K562 (cell line): ENCODE measurements around the gene RUNDC3A. TPM values are rescaled to one million over a fixed set of nuclear protein-coding genes. Genes with fewer than 3 reads are reported as not detected.

ENCODE experiments used
- ATAC-seq: fragments of 200-7000 bp; cut with Tn5 transposase; 3 replicates; pipeline ENCODE4 v1.9.1; 2020; ENCODE audit warnings: moderate library complexity
- BruUV-seq: library from RNA; stranded (reverse); fragments of 400-500 nt; replicated peaks from 2 replicates; lab custom pipeline; 2021; lab: Mats Ljungman, UMichigan
- CTCF ChIA-PET: fragments of 300-600 bp; formaldehyde crosslinking; extraction: SDS; loops from one replicate; lab custom pipeline; 2021; ENCODE audit warnings: low intra/inter-chr PET ratio; lab: Yijun Ruan, JAX
- POLR2A ChIA-PET: fragments of 300-600, 350-650 bp; sonication (Branson Sonifier 250); formaldehyde crosslinking; extraction: SDS; loops from one replicate; lab custom pipeline; 2021; ENCODE audit warnings: antibody characterized with exemption, inconsistent platforms; lab: Yijun Ruan, JAX
- DNase-seq, 4 experiments: peaks; one replicate each; pipeline versions ENCODE4 v3.0.0 to v3.0.0-alpha.2; 2011 to 2018; ENCODE audit warnings: low spot score in 3 of 4, mixed read lengths in 3 of 4; ENCODE audit errors: extremely low read depth in 1 of 4
- FAIRE-seq: peaks from 2 replicates; lab custom pipeline; 2011; peaks lifted over from hg19 to GRCh38; lab: Jason Lieb, UNC
- H2AFZ ChIP-seq: 2 replicates; pipeline ENCODE4 v1.6.0; 2011; ENCODE audit warnings: low read depth, low read length, control low read depth, inconsistent platforms
- H3K27ac ChIP-seq: fragments of 200-600 bp; 3 replicates; pipeline ENCODE4 v1.8.0; 2011; ENCODE audit warnings: low read depth, mild to moderate bottlenecking, control low read depth, inconsistent platforms, low read length, moderate library complexity, mixed read lengths; ENCODE audit errors: extremely low read depth
- H3K27me3 ChIP-seq, 2 experiments: fragments of 300-600 bp in 1 of 2; 2 replicates in 1 of 2; 3 replicates in 1 of 2; pipeline versions ENCODE4 v1.6.0 to v1.8.0; 2011; ENCODE audit warnings: inconsistent platforms in 2 of 2, low read length in 2 of 2, mild to moderate bottlenecking in 1 of 2, mixed read lengths in 1 of 2, moderate library complexity in 1 of 2; ENCODE audit not compliant: control insufficient read depth in 2 of 2, insufficient read depth in 2 of 2
- H3K36me3 ChIP-seq: fragments of 300-600 bp; 3 replicates; pipeline ENCODE4 v1.8.0; 2011; ENCODE audit warnings: mild to moderate bottlenecking, low read length, inconsistent platforms; ENCODE audit not compliant: control insufficient read depth, insufficient read depth
- H3K4me1 ChIP-seq, 2 experiments: fragments of 200-600 bp in 1 of 2; replicated peaks in 1 of 2; 2 replicates in 1 of 2; 3 replicates in 1 of 2; pipeline versions ENCODE4 v1.5.1 to v1.8.0; 2011; ENCODE audit warnings: inconsistent platforms in 2 of 2, low read length in 2 of 2, mild to moderate bottlenecking in 1 of 2, mixed read lengths in 1 of 2, moderate library complexity in 1 of 2; ENCODE audit not compliant: control insufficient read depth in 2 of 2, insufficient read depth in 2 of 2
- H3K4me2 ChIP-seq: 2 replicates; pipeline ENCODE4 v1.6.1; 2011; ENCODE audit warnings: low read length, control low read depth, inconsistent platforms, mixed read lengths; ENCODE audit not compliant: insufficient read depth
- H3K4me3 ChIP-seq: fragments of 200-600 bp; sonication (generic), shearing (Covaris generic); 2 replicates; pipeline ENCODE4 v1.5.1; 2016; ENCODE audit warnings: control low read depth, inconsistent platforms
- H3K79me2 ChIP-seq: fragments of 200-600 bp; 3 replicates; pipeline ENCODE4 v1.8.0; 2011; ENCODE audit warnings: low read length, inconsistent platforms; ENCODE audit not compliant: control insufficient read depth, insufficient read depth
- H3K9ac ChIP-seq, 2 experiments: 2 replicates each; pipeline versions ENCODE4 v1.6.0 to v1.6.1; 2011; ENCODE audit warnings: low read depth in 2 of 2, low read length in 2 of 2, control low read depth in 1 of 2, inconsistent platforms in 1 of 2, mild to moderate bottlenecking in 1 of 2, mixed read lengths in 1 of 2; ENCODE audit not compliant: insufficient read depth in 1 of 2
- H3K9me1 ChIP-seq: one replicate; pipeline ENCODE4 v1.6.0; 2011; ENCODE audit warnings: inconsistent platforms, mild to moderate bottlenecking, low read length, moderate library complexity; ENCODE audit not compliant: control insufficient read depth, insufficient read depth
- H3K9me3 ChIP-seq: replicated peaks from 2 replicates; pipeline ENCODE4 v1.5.1; 2011; ENCODE audit warnings: low read depth, low read length, inconsistent platforms; ENCODE audit not compliant: control insufficient read depth, insufficient read depth
- H4K20me1 ChIP-seq: replicated peaks from 2 replicates; pipeline ENCODE4 v1.6.1; 2011; ENCODE audit warnings: low read length, inconsistent platforms, mixed read lengths; ENCODE audit not compliant: control insufficient read depth, insufficient read depth
- ADNP ChIP-seq: fragments of 200-800 bp; sonication (Bioruptor generic); IDR thresholded peaks from 2 replicates; pipeline ENCODE4 v1.6.1; 2016; ENCODE audit warnings: missing genetic modification characterization, missing compliant biosample characterization
- BCOR ChIP-seq: fragments of 450-650 bp; IDR thresholded peaks from 2 replicates; pipeline ENCODE4 v1.6.1; 2016
- CBFA2T3 ChIP-seq: fragments of 450-650 bp; IDR thresholded peaks from 2 replicates; pipeline ENCODE4 v1.6.1; 2017
- ERF ChIP-seq: fragments of 450-650 bp; formaldehyde crosslinking; IDR thresholded peaks from 2 replicates; pipeline ENCODE4 v1.4.0; 2020; ENCODE audit warnings: mild to moderate bottlenecking, mixed read lengths
- NR4A1 ChIP-seq, 2 experiments: fragments of 250-450 bp in 1 of 2; fragments of 450-650 bp in 1 of 2; sonication (Bioruptor Pico) in 1 of 2; IDR thresholded peaks; 2 replicates each; pipeline versions ENCODE4 v1.4.0 to v1.6.1; 2016 to 2020; ENCODE audit warnings: mild to moderate bottlenecking in 2 of 2, missing compliant biosample characterization in 1 of 2, missing genetic modification characterization in 1 of 2, moderate library complexity in 1 of 2
- PPARD ChIP-seq: fragments of 250-450 bp; sonication (Bioruptor Pico); IDR thresholded peaks from 2 replicates; pipeline ENCODE4 v1.8.0; 2022; ENCODE audit warnings: inconsistent platforms, mild to moderate bottlenecking, moderate library complexity
- RBM25 ChIP-seq: fragments of 200-400 bp; formaldehyde crosslinking; IDR thresholded peaks from 2 replicates; pipeline ENCODE4 v1.6.1; 2018; ENCODE audit warnings: low read length, low read depth, moderate library complexity; ENCODE audit not compliant: severe bottlenecking
- TCF3 ChIP-seq: sonication (generic); formaldehyde crosslinking; IDR thresholded peaks from 2 replicates; pipeline ENCODE4 v1.4.0; 2020; ENCODE audit warnings: mild to moderate bottlenecking, missing genetic modification reagents
- ZNF175 ChIP-seq: fragments of 200-800 bp; sonication (Bioruptor generic); IDR thresholded peaks from 2 replicates; pipeline ENCODE4 v1.6.1; 2016; ENCODE audit warnings: low read depth, mild to moderate bottlenecking, missing genetic modification characterization, missing compliant biosample characterization
- ZNF586 ChIP-seq: fragments of 450-650 bp; formaldehyde crosslinking; conservative IDR thresholded peaks from 2 replicates; pipeline ENCODE4 v1.4.0; 2020; ENCODE audit warnings: mild to moderate bottlenecking, moderate library complexity
- ZNF699 ChIP-seq: fragments of 250-450 bp; sonication (Bioruptor Pico); IDR thresholded peaks from 2 replicates; pipeline ENCODE4 v1.8.0; 2021; ENCODE audit warnings: mild to moderate bottlenecking, moderate library complexity; ENCODE audit not compliant: insufficient replicate concordance
- WGBS: fragments of 100-300 bp; shearing (Covaris generic); methylation state at CpG from one replicate; pipeline ENCODE4 v1.1.6; 2016; ENCODE audit warnings: low coverage, mixed read lengths; ENCODE audit not compliant: insufficient coverage; ENCODE audit errors: missing lambda C conversion rate; 5-methylcytosine and 5-hydroxymethylcytosine counted together
- in situ Hi-C: fragments of 300-500 bp; cut with MboI; formaldehyde crosslinking; loops from 4 replicates; pipeline ENCODE4 v1.15.0; 2018; ENCODE audit warnings: inconsistent platforms, mixed read lengths
- intact Hi-C: fragments of 100-400 bp; cut with micrococcal nuclease; formaldehyde crosslinking; loops from 2 replicates; pipeline ENCODE4 v1.14.2; 2022
- polyA plus RNA-seq, 8 experiments: library from polyadenylated mRNA; depleted of rRNA in 4 of 8; stranded (reverse) in 5 of 8; unstranded in 3 of 8; fragments of >200 nt; fragmentation: Nextera tagmentation in 2 of 8; fragmentation: Illumina TruSeq in 1 of 8; extraction: Ambion mirVana in 2 of 8; extraction: Trizol in 1 of 8; gene quantifications; 2 replicates each; pipeline versions ENCODE4 v1.2.1 to v1.2.3, GENCODE V29; 2011 to 2014; ENCODE audit warnings: inconsistent platforms in 1 of 8, missing spikeins in 1 of 8
- total RNA-seq, 7 experiments: library from RNA; depleted of rRNA in 6 of 7; stranded (reverse); fragments of >200 nt in 6 of 7; fragmentation: Illumina TruSeq in 2 of 7; extraction: Trizol in 2 of 7; gene quantifications; 2 replicates each; pipeline versions ENCODE4 v1.2.1 to v1.2.3, GENCODE V29; 2011 to 2021; ENCODE audit warnings: low replicate concordance in 1 of 7
- TF ChIP-seq, protein P1 (sequence below): fragments of 250-450 bp; sonication (Bioruptor Pico); IDR thresholded peaks from 2 replicates; pipeline ENCODE4 v1.8.0; 2022; ENCODE audit warnings: inconsistent platforms, mild to moderate bottlenecking, moderate library complexity, borderline replicate concordance
- TF ChIP-seq, protein P2 (sequence below): sonication (generic); formaldehyde crosslinking; IDR thresholded peaks from 2 replicates; pipeline ENCODE4 v1.8.0; 2022; ENCODE audit warnings: mild to moderate bottlenecking, missing genetic modification reagents
- TF ChIP-seq, protein P3 (sequence below): sonication (generic); formaldehyde crosslinking; IDR thresholded peaks from 2 replicates; pipeline ENCODE4 v1.8.0; 2022; ENCODE audit warnings: missing genetic modification reagents, mild to moderate bottlenecking, moderate library complexity, borderline replicate concordance

The RUNDC3A gene
- total and polyA plus RNA-seq, 9 of the 15 experiments (the other 6 are each of a cell fraction or from before 2014, with no cell fraction given) = not detected

DNA sequence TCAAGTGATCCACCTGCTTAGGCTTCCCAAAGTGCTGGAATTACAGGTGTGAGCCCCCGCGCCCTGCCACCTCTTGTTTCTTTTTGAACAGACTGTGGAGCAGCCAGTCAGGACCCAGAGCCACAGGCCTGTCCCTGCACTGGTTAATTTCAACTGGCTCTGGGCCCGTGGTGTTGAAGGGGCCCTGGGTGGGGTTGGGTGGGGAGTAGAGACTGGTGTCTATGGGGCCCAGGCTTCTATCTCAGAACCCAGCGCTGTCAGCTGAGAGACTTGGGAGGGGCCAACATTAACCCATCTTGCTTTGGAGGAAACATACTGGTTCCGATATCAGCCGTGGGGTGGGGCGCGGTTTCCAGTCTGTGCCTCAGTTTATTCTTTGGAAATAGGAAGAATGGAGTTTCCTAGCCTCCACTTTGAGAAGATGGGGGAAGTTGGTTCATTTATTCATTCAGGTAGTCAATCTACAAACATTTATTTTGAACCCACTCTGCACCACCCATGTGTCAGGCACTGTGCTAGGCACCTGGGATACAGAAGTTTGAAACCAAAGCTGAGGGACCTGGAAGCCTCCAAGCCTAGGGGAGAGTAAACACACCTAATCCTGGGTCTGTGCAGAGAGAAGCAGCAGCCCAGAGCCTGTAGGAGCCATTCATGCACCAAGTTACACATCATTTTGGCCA is 24.9 kb upstream of the RUNDC3A start:
- H3K9me1 ChIP-seq = no peaks in the 10 kb centered on the region
- BruUV-seq = no TSS peak
- intact Hi-C loops (no loop called here), in situ Hi-C loops (no loop called here)
- no peaks in the 10 kb centered on the region for H3K9me3 ChIP-seq
- no peaks in the 10 kb centered on the region for H3K27me3 ChIP-seq
- ChIA-PET POLR2A (interaction anchor here (0.6 to 1.1 kb wide), 3 partner anchors 14 to 53 kb away, joined by 3 to 4 read pairs (median 4); no protein-coding TSS in a partner anchor), CTCF (no interaction called here)
- peak overlapping the region in 1 of 2 experiments; percentile 35; a peak in 2 of 4 replicates for H3K9ac ChIP-seq
- WGBS = 34% methylated on average over 6 of the region's 8 CpGs
- H3K36me3 ChIP-seq = no peaks in the 10 kb centered on the region
- no peak overlapping the region for H2AFZ ChIP-seq
- FAIRE-seq (no peak), DNase-seq (peak in 3 of 4 experiments; percentile 54 to 68 (median 66)), ATAC-seq (no peak; the same call in 2 of the 3 replicates)
- peak overlapping the region; percentile 34; the same call in 2 of the 3 replicates for H3K27ac ChIP-seq
- H3K4me1 ChIP-seq = peaks cover 54 to 67% of the 10 kb centered on the region in 2 experiments
- no peaks in the 10 kb centered on the region for H4K20me1 ChIP-seq
- H3K4me2 ChIP-seq = no peak overlapping the region; the same call in 1 of the 2 replicates
- no peaks in the 10 kb centered on the region for H3K79me2 ChIP-seq
- no peak overlapping the region for H3K4me3 ChIP-seq
- TF ChIP-seq, protein P1, sequence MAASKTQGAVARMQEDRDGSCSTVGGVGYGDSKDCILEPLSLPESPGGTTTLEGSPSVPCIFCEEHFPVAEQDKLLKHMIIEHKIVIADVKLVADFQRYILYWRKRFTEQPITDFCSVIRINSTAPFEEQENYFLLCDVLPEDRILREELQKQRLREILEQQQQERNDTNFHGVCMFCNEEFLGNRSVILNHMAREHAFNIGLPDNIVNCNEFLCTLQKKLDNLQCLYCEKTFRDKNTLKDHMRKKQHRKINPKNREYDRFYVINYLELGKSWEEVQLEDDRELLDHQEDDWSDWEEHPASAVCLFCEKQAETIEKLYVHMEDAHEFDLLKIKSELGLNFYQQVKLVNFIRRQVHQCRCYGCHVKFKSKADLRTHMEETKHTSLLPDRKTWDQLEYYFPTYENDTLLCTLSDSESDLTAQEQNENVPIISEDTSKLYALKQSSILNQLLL (CRISPR knock-in tag) = no peak
- TF ChIP-seq, protein P2, sequence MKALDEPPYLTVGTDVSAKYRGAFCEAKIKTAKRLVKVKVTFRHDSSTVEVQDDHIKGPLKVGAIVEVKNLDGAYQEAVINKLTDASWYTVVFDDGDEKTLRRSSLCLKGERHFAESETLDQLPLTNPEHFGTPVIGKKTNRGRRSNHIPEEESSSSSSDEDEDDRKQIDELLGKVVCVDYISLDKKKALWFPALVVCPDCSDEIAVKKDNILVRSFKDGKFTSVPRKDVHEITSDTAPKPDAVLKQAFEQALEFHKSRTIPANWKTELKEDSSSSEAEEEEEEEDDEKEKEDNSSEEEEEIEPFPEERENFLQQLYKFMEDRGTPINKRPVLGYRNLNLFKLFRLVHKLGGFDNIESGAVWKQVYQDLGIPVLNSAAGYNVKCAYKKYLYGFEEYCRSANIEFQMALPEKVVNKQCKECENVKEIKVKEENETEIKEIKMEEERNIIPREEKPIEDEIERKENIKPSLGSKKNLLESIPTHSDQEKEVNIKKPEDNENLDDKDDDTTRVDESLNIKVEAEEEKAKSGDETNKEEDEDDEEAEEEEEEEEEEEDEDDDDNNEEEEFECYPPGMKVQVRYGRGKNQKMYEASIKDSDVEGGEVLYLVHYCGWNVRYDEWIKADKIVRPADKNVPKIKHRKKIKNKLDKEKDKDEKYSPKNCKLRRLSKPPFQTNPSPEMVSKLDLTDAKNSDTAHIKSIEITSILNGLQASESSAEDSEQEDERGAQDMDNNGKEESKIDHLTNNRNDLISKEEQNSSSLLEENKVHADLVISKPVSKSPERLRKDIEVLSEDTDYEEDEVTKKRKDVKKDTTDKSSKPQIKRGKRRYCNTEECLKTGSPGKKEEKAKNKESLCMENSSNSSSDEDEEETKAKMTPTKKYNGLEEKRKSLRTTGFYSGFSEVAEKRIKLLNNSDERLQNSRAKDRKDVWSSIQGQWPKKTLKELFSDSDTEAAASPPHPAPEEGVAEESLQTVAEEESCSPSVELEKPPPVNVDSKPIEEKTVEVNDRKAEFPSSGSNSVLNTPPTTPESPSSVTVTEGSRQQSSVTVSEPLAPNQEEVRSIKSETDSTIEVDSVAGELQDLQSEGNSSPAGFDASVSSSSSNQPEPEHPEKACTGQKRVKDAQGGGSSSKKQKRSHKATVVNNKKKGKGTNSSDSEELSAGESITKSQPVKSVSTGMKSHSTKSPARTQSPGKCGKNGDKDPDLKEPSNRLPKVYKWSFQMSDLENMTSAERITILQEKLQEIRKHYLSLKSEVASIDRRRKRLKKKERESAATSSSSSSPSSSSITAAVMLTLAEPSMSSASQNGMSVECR = 0 out of 2 replicates have a peak, but pooled peaks have one; percentile 17
- TF ChIP-seq ZNF699 (CRISPR knock-in tag) (no peak), ERF (CRISPR knock-in tag) (no peak), PPARD (CRISPR knock-in tag) (no peak), BCOR (peak; percentile 75), ADNP (peak; percentile 52; the same call in 1 of the 2 replicates), TCF3 (CRISPR knock-in tag) (peak; percentile 42; the same call in 1 of the 2 replicates), NR4A1 (CRISPR knock-in tag; IDR thresholded peaks at IDR 0.05) (no peak), NR4A1 (tag; IDR thresholded peaks at IDR 0.05) (0 out of 2 replicates have a peak, but pooled peaks have one; percentile 44), ZNF175 (CRISPR knock-in tag) (no peak), CBFA2T3 (peak; percentile 38), RBM25 (peak; percentile 67), ZNF586 (no peak)
- TF ChIP-seq, protein P3, sequence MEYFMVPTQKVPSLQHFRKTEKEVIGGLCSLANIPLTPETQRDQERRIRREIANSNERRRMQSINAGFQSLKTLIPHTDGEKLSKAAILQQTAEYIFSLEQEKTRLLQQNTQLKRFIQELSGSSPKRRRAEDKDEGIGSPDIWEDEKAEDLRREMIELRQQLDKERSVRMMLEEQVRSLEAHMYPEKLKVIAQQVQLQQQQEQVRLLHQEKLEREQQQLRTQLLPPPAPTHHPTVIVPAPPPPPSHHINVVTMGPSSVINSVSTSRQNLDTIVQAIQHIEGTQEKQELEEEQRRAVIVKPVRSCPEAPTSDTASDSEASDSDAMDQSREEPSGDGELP (CRISPR knock-in tag) = peak; percentile 66; the same call in 1 of the 2 replicates
